Activated T-helper 2 cell treated with anti-CD3 and anti-CD28 coated beads, Interferon-gamma antibody, Interleukin-2, Interleukin-4, amounts not matched to agents 10 μg/mL and 5 μg/mL and 100 μg/mL, durations not matched to agents 14 hours and 24 hours and 36 hours (primary cell): ENCODE results near the gene PATE2. TPM values are rescaled to one million over a fixed set of nuclear protein-coding genes. Genes with fewer than 3 reads are reported as not detected.

Experiments
- DNase-seq: peaks from one replicate; pipeline ENCODE4 v3.0.0; 2021; ENCODE audit warnings: low spot score
- H3K27ac Mint-ChIP-seq: one replicate; pipeline ENCODE4 v1.8.0; 2021; ENCODE audit warnings: mixed read lengths
- H3K27me3 Mint-ChIP-seq: one replicate; pipeline ENCODE4 v1.8.0; 2021; ENCODE audit warnings: low read depth, mixed read lengths
- H3K36me3 Mint-ChIP-seq: one replicate; pipeline ENCODE4 v1.8.0; 2021; ENCODE audit warnings: low read depth, mixed read lengths
- H3K4me1 Mint-ChIP-seq: one replicate; pipeline ENCODE4 v1.8.0; 2021; ENCODE audit warnings: low read depth, mixed read lengths
- H3K4me3 Mint-ChIP-seq: one replicate; pipeline ENCODE4 v1.8.0; 2021; ENCODE audit warnings: low read depth, mild to moderate bottlenecking, moderate library complexity, mixed read lengths
- H3K9me3 Mint-ChIP-seq: one replicate; pipeline ENCODE4 v1.8.0; 2021; ENCODE audit warnings: mixed read lengths
- intact Hi-C: fragments of 100-400 bp; cut with micrococcal nuclease; formaldehyde crosslinking; loops from one replicate; pipeline ENCODE4 v1.15.1; 2023
- total RNA-seq: library from RNA; stranded (reverse); gene quantifications from 2 replicates; pipeline ENCODE4 v1.2.3, GENCODE V29; 2022

Gene PATE2
- not detected in 2 replicates for total RNA-seq

DNA sequence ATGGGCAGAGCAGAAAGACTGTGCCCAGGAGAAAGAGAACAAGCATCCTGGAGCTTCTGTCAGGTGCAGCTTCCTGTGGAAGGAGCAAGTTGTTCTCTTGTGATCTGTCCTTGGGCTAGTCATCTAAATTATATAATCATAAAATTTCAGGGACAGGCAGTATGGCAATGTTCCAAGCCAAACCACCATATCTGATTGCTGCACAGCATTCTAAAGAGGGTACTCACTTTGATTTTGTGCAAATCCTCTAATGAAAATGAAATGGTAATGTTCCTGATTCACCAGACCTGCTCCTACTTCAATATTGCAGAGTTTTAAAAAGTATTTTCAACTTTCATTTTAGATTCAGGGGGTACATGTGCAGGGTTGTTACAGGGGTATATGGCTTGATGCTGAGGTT is at the start of gene PATE2:
PATE2 (minus strand) TSS at position 101 of the 400 bp plus-strand sequence; CDS start at position 46, 55 bp downstream.
- Mint-ChIP-seq H3K4me3 (no peak within 1 kb of the TSS), H3K27ac (no peak within 1 kb of the TSS), H3K36me3 (no peaks in the 10 kb centered on the region), H3K4me1 (no peaks in the 10 kb centered on the region), H3K9me3 (no peaks in the 10 kb centered on the region), H3K27me3 (peaks cover 7% of the 10 kb centered on the region)
- no peak for DNase-seq
- intact Hi-C loops = no loop called here

GRCh38 chr11:125807909-125808308 is 29.3 kb upstream of the PATE2 start:
- no peaks in the 10 kb centered on the region for H3K4me1 Mint-ChIP-seq
- H3K36me3 Mint-ChIP-seq = no peaks in the 10 kb centered on the region
- intact Hi-C loops = no loop called here
- peaks cover 13% of the 10 kb centered on the region for H3K9me3 Mint-ChIP-seq
- H3K27me3 Mint-ChIP-seq = no peaks in the 10 kb centered on the region
- H3K27ac Mint-ChIP-seq = no peak overlapping the region
- no peak overlapping the region for H3K4me3 Mint-ChIP-seq
- DNase-seq = no peak

DNA sequence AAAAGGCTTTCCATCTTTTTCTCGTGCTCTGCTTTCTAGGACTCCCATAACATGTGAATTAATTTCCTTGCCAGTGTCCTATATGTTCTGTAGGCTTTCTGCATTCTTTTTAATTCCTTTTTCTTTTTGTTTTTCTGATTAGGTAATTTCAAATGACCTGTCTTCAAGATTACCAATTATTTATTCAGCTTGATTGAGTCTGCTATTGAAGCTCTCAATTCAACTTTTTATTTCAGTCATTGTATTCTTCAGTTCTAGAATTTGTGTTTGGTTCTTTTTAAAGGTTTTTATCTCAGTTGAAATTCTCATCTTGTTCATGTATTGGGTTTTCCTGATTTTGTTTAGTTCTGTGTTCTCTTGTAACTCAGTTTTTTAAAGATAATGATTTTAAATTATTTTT is 23.8 kb upstream of the PATE2 start:
- DNase-seq = no peak
- intact Hi-C loops = no loop called here
- no peaks in the 10 kb centered on the region for H3K27me3 Mint-ChIP-seq
- H3K9me3 Mint-ChIP-seq = peaks cover 49% of the 10 kb centered on the region
- no peak overlapping the region for H3K4me3 Mint-ChIP-seq
- H3K4me1 Mint-ChIP-seq = no peaks in the 10 kb centered on the region
- no peaks in the 10 kb centered on the region for H3K36me3 Mint-ChIP-seq
- no peak overlapping the region for H3K27ac Mint-ChIP-seq

DNA sequence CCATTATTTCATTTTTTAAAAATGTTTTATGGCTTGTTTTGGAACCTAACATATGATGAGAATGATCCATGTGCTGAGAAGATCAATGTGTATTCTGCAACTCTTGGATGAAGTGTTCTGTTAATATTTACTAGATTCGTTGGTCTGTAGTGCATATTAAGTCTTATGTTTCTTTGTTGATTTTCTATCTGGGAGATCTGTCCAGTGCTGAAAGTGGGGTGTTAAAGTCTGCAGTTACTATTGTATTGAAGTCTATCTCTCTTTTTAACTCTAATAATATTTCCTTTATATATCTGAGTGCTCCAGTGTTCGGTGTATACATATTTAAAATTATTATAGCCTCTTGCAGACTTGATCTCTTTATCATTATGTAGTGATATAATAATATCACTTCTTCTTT is 21.2 kb upstream of the PATE2 start:
- intact Hi-C loops = no loop called here
- Mint-ChIP-seq H3K4me1 (no peaks in the 10 kb centered on the region), H3K4me3 (no peak overlapping the region), H3K27me3 (peaks cover 2% of the 10 kb centered on the region), H3K36me3 (no peaks in the 10 kb centered on the region), H3K9me3 (peaks cover 57% of the 10 kb centered on the region), H3K27ac (no peak overlapping the region)
- no peak for DNase-seq

- DNase-seq = no peak
- Mint-ChIP-seq H3K4me3 (no peak overlapping the region), H3K27me3 (peaks cover 2% of the 10 kb centered on the region), H3K4me1 (no peaks in the 10 kb centered on the region), H3K27ac (no peak overlapping the region), H3K9me3 (peaks cover 43% of the 10 kb centered on the region), H3K36me3 (no peaks in the 10 kb centered on the region)
- intact Hi-C loops = no loop called here
Measured at GRCh38 chr11:125797641-125798040, 19.0 kb upstream of the PATE2 start.

DNA sequence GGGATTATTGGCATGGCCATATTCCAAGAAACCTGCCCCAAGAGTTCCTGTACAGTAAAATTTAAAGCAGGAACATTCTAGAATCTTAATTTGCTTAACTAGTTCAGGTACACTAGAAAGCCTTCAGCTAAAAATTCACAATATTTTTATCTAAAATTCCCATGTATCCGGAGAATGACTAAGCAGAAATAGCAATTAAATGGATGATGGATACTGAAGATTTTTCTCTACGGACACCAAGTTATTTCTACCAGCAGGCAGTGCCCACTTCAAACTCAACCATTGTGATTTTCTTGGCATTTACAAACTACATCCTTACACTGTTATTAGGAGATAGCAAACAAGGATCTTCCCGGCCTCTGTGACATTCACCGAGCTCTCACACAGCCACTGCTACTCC is 12.2 kb upstream of the PATE2 start:
- intact Hi-C loops = no loop called here
- no peak overlapping the region for H3K27ac Mint-ChIP-seq
- H3K9me3 Mint-ChIP-seq = peaks cover 10% of the 10 kb centered on the region
- no peaks in the 10 kb centered on the region for H3K4me1 Mint-ChIP-seq
- H3K4me3 Mint-ChIP-seq = no peak overlapping the region
- no peak for DNase-seq
- H3K36me3 Mint-ChIP-seq = no peaks in the 10 kb centered on the region
- peaks cover 2% of the 10 kb centered on the region for H3K27me3 Mint-ChIP-seq

DNA sequence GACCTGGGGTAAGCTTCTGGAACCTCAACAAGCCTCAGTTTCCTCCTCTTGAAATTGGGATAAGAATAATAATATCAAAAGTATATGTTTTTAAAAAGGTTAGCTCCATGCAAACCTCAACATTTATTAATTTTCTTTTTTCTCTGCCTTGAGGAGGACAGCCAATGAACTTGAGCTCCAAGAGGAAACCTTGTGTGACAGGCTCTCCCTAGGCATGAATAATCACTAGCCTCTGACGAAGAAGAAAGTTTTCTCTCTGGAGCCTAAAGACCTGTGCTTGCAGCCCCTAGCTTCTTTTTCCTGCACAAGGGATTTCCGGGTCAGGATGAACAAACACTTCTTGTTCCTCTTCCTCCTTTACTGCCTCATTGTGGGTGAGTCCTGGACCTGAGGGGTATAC is 9.2 kb upstream of the PATE2 start, which contains the start of gene PATE3:
PATE3 (plus strand) TSS at position 301 of the 400 bp plus-strand sequence; CDS start at position 326, 25 bp downstream.
- intact Hi-C loops = no loop called here
- H3K27me3 Mint-ChIP-seq = no peaks in the 10 kb centered on the region
- no peaks in the 10 kb centered on the region for H3K9me3 Mint-ChIP-seq
- no peak within 1 kb of the TSS for H3K4me3 Mint-ChIP-seq
- no peak within 1 kb of the TSS for H3K27ac Mint-ChIP-seq
- no peak for DNase-seq
- H3K4me1 Mint-ChIP-seq = peaks cover 2% of the 10 kb centered on the region
- no peaks in the 10 kb centered on the region for H3K36me3 Mint-ChIP-seq

- H3K27me3 Mint-ChIP-seq = peaks cover 4% of the 10 kb centered on the region
- intact Hi-C loops = no loop called here
Measured at GRCh38 chr11:125784678-125785077, 6.0 kb upstream of the PATE2 start.

GRCh38 chr11:125777309-125777708 is 1.3 kb downstream of the PATE2 start:
- no peaks in the 10 kb centered on the region for H3K9me3 Mint-ChIP-seq

More at GRCh38 chr11:125784678-125785077, 6.0 kb upstream of the PATE2 start:
- Mint-ChIP-seq H3K4me1 (peaks cover 2% of the 10 kb centered on the region), H3K9me3 (no peaks in the 10 kb centered on the region), H3K4me3 (no peak overlapping the region), H3K27ac (no peak overlapping the region), H3K36me3 (no peaks in the 10 kb centered on the region)
- DNase-seq = no peak

GRCh38 chr11:125773516-125773915 is 5.1 kb downstream of the PATE2 start:
- Mint-ChIP-seq H3K9me3 (no peaks in the 10 kb centered on the region), H3K27me3 (peaks cover 8% of the 10 kb centered on the region), H3K27ac (no peak overlapping the region), H3K4me3 (no peak overlapping the region), H3K36me3 (no peaks in the 10 kb centered on the region), H3K4me1 (no peaks in the 10 kb centered on the region)
- DNase-seq = no peak
- intact Hi-C loops = no loop called here

More at GRCh38 chr11:125777309-125777708, 1.3 kb downstream of the PATE2 start:
- intact Hi-C loops = no loop called here
- no peak for DNase-seq
- H3K4me1 Mint-ChIP-seq = no peaks in the 10 kb centered on the region
- H3K27ac Mint-ChIP-seq = no peak overlapping the region
- peaks cover 7% of the 10 kb centered on the region for H3K27me3 Mint-ChIP-seq
- no peak overlapping the region for H3K4me3 Mint-ChIP-seq
- no peaks in the 10 kb centered on the region for H3K36me3 Mint-ChIP-seq

DNA sequence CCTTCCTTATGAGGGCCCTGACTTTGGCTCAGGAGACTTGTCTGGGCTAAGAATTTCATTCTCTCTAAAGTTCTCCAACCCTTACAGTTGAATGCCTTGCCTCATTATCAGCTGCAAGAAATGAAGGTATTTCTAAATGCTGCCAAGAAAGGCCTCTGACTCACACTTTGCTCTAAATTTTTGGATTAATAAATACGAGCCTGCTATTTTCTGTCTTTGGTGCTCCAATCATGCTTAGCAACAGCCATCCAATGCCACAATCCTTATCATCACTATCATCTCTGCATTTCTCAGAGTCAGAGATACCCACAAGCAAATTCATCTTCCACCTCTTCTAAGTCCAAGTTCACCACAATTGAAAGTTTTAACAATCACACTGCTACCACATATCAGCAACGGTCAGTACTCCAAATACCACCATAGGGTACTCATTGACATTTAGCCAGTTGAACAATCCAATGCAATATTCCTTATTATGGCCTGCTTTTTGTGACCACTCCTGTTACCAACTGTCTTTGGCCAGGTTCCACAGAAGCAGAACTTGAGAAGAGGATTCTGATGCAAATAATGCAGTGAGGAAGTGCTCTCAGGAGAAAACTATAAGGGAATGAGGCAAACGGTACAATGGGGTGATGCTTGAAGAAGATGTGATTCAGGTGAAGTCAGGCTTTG is 5.7 kb downstream of the PATE2 start:
- Mint-ChIP-seq H3K27me3 (peaks cover 8% of the 10 kb centered on the region), H3K27ac (no peak overlapping the region), H3K9me3 (no peaks in the 10 kb centered on the region), H3K4me1 (no peaks in the 10 kb centered on the region), H3K36me3 (no peaks in the 10 kb centered on the region), H3K4me3 (no peak overlapping the region)
- intact Hi-C loops = no loop called here
- no peak for DNase-seq

DNA sequence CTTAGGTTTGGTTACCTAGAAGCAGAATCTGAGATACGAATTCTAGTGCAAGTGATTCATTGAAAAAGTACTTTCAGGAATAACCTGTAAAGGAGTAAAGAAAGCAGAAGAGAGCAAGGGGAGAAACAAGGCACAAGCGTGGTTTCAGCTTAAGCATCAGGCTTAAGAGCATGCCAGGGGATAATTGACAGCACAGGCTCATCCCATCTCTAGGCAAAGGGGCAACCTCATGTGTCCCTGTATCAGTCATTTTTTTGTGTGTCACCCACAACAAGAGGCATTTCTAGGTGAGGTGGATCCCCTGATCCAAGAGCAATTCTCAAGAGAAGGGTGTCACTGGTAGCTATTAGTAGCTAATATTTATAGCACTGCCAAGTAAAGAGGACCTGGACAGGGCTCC is 8.0 kb downstream of the PATE2 start:
- Mint-ChIP-seq H3K9me3 (no peaks in the 10 kb centered on the region), H3K27me3 (peaks cover 10% of the 10 kb centered on the region), H3K27ac (no peak overlapping the region), H3K4me3 (no peak overlapping the region), H3K4me1 (no peaks in the 10 kb centered on the region), H3K36me3 (no peaks in the 10 kb centered on the region)
- intact Hi-C loops = no loop called here
- no peak for DNase-seq

DNA sequence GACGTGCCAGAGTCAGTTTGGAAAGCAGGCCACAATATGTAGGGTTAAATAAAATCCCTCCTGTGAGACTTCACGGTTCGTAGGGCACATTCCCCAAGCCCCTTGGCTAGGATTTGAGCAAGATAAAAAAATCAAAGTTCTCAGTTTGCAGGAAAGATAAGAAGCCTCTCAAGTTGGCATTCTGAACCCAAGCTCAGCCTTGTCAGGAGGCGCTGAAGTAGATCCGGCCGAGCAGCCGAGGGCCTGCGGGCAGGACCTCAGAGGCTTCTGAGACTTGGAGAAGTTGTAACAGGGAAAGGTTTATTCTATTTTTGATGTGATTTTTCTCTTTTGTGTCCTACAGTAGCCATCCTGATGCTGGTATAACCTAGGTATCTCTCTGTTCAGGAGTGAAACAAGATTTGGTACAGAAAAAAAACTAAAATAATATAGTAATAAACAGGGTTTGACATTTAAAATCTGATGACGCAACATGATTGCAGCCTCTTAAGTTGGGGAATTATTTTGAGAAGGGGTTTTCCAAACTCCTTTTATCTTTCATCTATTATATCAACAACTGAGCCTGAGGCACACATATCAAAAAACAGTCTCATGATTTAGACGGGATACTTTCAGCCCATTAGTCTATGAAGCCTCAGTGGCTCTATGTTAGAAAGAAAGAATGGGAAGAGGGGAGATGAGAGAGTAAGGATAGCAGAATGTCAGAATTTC is 10.1 kb downstream of the PATE2 start:
- no peaks in the 10 kb centered on the region for H3K36me3 Mint-ChIP-seq
- no peaks in the 10 kb centered on the region for H3K4me1 Mint-ChIP-seq
- no peak overlapping the region for H3K4me3 Mint-ChIP-seq
- no peak for DNase-seq
- H3K27me3 Mint-ChIP-seq = peaks cover 15% of the 10 kb centered on the region
- H3K27ac Mint-ChIP-seq = no peak overlapping the region
- H3K9me3 Mint-ChIP-seq = no peaks in the 10 kb centered on the region
- intact Hi-C loops = no loop called here
